ENCODE results near the gene TENM4. TPM values are rescaled to one million over a fixed set of nuclear protein-coding genes. Genes with fewer than 3 reads are reported as not detected.

TENM4 gene
- polyA plus RNA-seq, 1 of the 3 experiments (the other 2 are of a cell fraction), result 16.7 TPM

DNA sequence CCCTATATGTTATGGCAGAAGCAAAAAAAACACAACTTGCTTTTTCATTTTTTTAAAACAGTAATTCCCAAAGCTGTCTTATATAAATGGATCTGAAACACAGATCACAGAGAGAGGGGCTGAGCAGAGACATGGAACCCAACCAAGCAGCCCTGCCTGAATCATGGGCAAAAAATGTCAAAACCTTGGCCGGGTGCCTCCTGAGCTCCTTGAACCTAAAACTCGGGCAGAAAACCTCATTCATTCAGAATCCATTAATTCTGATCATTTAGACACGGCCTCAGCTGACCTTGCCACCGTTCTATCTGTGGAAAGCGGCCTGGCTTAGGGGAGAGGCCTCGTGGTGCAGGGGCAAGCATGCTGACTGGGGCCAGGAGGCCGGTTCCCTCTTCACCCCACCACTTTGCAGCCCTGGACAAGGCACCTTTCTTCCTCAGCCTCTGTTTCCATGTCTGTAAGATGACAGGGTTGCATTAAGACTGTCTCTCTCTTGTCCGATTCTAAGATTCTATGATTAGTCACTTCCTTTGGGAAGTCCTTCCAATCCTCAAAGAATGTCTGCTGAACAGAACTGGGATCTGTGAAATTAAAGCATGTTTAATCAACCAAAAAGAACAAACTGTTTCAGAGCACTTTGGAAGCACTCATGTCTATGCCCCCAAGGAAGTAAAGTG, 26.0 kb downstream of the TENM4 start (continued):
- TF ChIP-seq FOXM1 (IDR thresholded peaks at IDR 0.05; ENCODE audit: low read depth) (0 out of 2 replicates have a peak, but pooled peaks have one; percentile 23), TEAD4 (IDR thresholded peaks at IDR 0.05; ENCODE audit: borderline replicate concordance, insufficient read depth) (peak; percentile 72), MEF2A (IDR thresholded peaks at IDR 0.05; ENCODE audit: borderline replicate concordance, low read depth) (no peak), POLR2AphosphoS5 (IDR thresholded peaks at IDR 0.05; ENCODE audit: low read depth, low read length) (peak; percentile 35; the same call in 1 of the 2 replicates), JUND (IDR thresholded peaks at IDR 0.05) (peak; percentile 67), CHD2 (IDR thresholded peaks at IDR 0.05; ENCODE audit: low read length, partially characterized antibody) (no peak), CTCF (IDR thresholded peaks at IDR 0.05) (no peak)
- TF ChIP-seq, protein P1, sequence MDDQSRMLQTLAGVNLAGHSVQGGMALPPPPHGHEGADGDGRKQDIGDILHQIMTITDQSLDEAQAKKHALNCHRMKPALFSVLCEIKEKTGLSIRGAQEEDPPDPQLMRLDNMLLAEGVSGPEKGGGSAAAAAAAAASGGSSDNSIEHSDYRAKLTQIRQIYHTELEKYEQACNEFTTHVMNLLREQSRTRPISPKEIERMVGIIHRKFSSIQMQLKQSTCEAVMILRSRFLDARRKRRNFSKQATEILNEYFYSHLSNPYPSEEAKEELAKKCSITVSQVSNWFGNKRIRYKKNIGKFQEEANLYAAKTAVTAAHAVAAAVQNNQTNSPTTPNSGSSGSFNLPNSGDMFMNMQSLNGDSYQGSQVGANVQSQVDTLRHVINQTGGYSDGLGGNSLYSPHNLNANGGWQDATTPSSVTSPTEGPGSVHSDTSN (IDR thresholded peaks at IDR 0.05), result peak; percentile 70

DNA sequence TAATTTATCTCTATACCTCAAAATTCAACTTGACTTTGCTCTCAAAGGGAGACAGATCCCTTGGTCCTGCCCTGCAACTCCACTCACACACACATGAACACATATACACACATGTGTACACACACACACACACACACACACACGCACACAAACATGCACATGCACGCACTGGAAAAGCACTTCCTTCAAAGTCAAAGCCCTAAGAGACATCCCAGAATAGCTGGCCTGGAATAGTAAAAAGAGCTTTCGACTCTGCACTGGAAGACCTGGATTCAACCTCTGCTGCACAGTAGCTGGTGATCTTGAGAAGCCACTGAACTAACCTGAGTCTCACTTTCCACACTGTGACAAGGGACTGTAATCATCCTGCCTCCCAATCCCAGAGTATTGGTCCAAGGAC, 26.8 kb downstream of the TENM4 start:
- Histone ChIP-seq H3K4me2 (peak overlapping the region; percentile 72), H3K9me2 (no peaks in the 10 kb centered on the region), H3K4me3 (ENCODE audit: low read depth in 2 of 2, low read length in 1 of 2) (peak overlapping the region; percentile 3 to 44; a peak in 3 of 4 replicates), H3K79me2 (ENCODE audit: insufficient read depth) (peaks cover 64% of the 10 kb centered on the region), H3F3A (replicated peaks; ENCODE audit: insufficient read depth) (peaks cover 45% of the 10 kb centered on the region), H3K9me3 (no peaks in the 10 kb centered on the region), H3K27ac (ENCODE audit: low read depth in 2 of 2, low read length in 1 of 2) (peak overlapping the region; percentile 79 to 97; a peak in 3 of 4 replicates), H3K36me3 (replicated peaks in 1 of 2; ENCODE audit: control insufficient read depth in 1 of 2, insufficient read depth in 2 of 2, low read length in 1 of 2) (no peaks in the 10 kb centered on the region), H3K9ac (peak overlapping the region; percentile 62; the same call in 1 of the 2 replicates), H3K27me3 (ENCODE audit: insufficient read depth) (no peaks in the 10 kb centered on the region), H4K20me1 (ENCODE audit: insufficient read depth) (no peaks in the 10 kb centered on the region; the same call in 1 of the 2 replicates), H3K4me1 (ENCODE audit: control insufficient read depth in 1 of 2, insufficient read depth in 2 of 2, low read depth in 1 of 2, low read length in 1 of 2) (peaks cover 14 to 39% of the 10 kb centered on the region in 2 experiments), H2AFZ (ENCODE audit: low read depth) (no peak overlapping the region)
- WGBS (ENCODE audit: low lambda C conversion rate), result 74% methylated on average over 3 of the region's 3 CpGs
- DNase-seq, result no peak
- ChIA-PET POLR2A (no interaction called here), CTCF (interaction anchor here (1.0 to 2.1 kb wide), 3 partner anchors 13 to 52 kb away, joined by 3 to 6 read pairs (median 4); partner anchors contain the start of gene TENM4)
- TF ChIP-seq RXRA (IDR thresholded peaks at IDR 0.05; ENCODE audit: borderline replicate concordance, low read depth) (no peak), CTCF (IDR thresholded peaks at IDR 0.05) (no peak), RAD21 (IDR thresholded peaks at IDR 0.05; ENCODE audit: low read length) (no peak), EP300 (IDR thresholded peaks at IDR 0.05; ENCODE audit: borderline replicate concordance in 1 of 2, low read depth in 1 of 2, low read length in 1 of 2) (no peak), FOXM1 (IDR thresholded peaks at IDR 0.05; ENCODE audit: low read depth) (no peak), NFIC (IDR thresholded peaks at IDR 0.05; ENCODE audit: borderline replicate concordance) (no peak), RFX5 (IDR thresholded peaks at IDR 0.05; ENCODE audit: low read length) (no peak)

All from SK-N-SH (cell line).